ENCODE data around the gene PPP1R18.
"Not testable (repeated sequence)": the region's sequence is repeated elsewhere in the genome, so short reads cannot be mapped to it uniquely, and the experiment has no call there.

The PPP1R18 gene

DNA sequence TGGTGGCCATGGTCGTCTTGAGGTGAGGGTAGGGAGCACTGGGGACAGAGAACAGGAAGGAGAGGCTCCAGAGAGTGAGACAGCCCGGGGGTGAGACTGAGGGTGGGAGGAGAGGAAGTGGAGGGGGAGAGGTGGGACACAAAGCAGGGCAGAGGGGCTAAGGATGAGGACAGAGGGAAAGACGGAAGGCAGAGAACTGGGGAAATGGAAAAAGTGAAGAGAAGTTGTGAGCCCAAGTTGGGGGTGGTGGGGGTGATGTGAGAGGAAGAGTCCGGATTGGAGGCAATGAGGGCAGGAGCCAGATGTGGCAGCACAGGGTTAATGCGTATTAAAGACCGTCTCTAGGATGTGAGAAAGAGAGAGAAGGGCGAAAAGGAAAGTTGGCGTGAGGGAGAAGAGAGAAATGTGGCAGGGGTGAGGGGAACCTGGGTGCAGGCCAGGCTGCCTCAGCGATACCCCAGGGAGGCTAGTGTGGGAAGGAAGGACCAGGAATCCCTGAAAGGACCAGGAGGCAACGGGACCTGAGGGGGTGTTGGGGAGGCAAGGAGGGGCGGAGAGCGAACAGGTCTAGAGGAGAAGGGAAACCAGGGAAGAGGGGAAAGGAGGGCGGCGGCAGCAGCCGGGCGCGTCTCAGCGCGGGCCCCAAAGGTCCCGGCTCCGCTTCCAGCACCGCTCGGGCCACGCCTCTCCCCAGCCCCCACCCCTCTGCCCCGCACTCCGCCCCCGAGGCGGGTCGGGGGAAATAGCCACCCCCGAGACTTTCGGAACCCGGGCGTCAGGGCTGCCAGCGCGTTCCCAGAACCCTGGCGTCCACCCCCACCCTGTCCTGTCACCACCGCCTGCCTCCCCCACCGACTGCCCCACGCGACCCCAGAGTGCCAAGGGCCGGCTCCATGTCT, at the start of gene PPP1R18:
PPP1R18 (minus strand) TSS at position 637 of the 899 bp plus-strand sequence; CDS start at position 10, 627 bp downstream.
- peak; percentile 78 for DNase-seq

DNA sequence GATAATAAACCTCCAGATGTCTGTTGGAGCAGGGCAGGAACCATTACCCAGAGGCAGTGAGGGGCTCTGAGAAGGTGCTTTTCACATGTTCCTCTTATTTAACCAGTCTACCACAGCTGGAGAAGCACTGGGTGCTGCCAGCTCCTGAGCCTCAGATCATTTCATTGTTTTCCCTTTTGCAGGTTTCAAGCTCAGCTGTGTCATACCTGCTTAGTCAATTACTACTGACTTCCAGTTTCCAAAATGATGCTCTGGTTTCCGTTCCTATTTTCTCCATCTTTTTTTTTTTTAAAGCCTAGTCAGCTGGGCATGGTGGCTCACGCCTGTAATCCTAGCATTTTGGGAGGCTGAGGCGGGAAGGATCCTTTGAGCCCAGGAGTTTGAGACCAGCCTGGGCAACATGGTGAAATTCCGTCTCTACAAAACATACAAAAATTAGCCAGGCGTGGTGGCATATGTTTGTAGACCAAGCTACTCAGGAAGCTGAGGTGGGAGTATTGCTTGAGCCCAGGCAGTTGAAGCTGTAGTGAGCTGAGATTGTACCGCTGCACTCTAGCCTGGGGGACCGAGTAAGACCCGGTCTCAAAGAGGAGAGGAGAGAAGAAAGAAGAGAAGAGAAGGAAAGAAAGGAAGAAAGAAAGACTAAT, 49.3 kb upstream of the PPP1R18 start:
- peak; percentile 53 for DNase-seq

- DNase-seq, result no peak
Observed at GRCh38 chr6:30732237-30732943, 45.9 kb upstream of the PPP1R18 start.

DNA sequence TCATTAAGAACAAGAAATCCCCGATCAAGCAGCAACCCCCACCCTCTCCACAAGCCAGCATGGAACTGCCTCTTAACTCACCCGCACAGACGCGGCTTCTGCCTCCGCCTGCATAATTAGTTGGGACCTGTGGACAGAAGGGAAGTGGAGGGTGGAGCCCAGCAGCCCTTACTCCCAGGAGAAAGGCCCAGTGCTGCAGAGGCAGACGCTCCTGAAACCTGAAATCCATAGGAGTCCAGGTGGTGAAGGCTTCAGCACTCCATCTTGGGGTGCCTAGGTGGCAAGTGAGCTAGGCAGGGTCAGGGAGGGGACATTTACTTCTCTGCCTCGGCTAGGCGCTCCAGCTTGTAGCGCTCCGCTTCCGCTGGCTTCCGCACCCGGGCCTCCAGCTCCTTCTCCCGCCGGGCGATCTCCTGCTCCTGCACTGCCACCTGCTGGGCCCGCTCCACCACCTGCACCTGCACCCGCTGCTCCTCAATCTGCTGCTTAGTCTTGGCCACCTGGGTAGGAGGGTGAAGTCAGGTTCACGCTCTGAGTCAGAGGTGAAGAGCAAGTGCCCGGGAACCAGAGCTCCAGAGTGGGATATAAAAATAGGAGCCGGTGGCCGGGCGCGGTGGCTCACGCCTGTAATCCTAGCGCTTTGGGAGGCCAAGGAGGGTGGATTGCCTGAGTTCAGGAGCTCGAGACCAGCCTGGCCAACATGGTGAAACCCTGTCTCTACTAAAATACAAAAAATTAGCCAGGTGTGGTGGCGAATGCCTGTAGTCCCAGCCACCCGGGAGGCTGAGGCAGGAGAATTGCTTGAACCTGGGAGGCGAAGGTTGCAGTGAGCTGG, 44.4 kb upstream of the PPP1R18 start:
- peak; percentile 91 for DNase-seq

DNA sequence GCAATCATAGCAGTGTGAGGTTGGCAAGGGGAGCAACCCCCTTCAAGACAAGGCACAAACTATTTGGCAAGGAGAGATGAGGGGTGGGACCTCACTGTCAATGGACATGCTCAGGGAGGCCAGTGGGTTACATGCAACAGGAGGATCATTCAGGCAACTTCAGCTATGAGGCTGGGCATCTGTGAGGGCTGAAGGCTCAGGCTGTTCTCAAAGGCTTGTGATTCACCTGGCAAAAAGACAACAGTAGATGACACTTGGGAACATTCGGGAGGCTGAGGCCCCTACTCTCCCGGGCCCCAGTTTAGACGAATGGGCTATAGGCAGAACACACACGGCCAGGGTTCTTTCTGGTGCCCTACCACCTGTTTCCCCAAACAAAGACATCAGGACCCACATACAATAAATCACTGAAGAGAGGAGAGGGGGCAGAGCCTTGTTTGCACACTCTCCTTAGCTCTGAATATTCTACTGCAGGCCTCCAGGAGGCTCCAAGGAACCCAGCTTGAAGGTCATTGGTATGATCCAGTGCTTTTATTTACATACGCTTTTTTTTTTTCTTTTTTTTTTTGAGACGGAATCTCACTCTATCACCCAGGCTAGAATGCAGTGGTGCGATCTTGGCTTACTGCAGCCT, 41.6 kb upstream of the PPP1R18 start:
- DNase-seq, result no peak

GRCh38 chr6:30726506-30727413, 40.3 kb upstream of the PPP1R18 start:
- no peak for DNase-seq

- DNase-seq, result peak; percentile 35
Observed at GRCh38 chr6:30725713-30726505, 39.5 kb upstream of the PPP1R18 start.

DNA sequence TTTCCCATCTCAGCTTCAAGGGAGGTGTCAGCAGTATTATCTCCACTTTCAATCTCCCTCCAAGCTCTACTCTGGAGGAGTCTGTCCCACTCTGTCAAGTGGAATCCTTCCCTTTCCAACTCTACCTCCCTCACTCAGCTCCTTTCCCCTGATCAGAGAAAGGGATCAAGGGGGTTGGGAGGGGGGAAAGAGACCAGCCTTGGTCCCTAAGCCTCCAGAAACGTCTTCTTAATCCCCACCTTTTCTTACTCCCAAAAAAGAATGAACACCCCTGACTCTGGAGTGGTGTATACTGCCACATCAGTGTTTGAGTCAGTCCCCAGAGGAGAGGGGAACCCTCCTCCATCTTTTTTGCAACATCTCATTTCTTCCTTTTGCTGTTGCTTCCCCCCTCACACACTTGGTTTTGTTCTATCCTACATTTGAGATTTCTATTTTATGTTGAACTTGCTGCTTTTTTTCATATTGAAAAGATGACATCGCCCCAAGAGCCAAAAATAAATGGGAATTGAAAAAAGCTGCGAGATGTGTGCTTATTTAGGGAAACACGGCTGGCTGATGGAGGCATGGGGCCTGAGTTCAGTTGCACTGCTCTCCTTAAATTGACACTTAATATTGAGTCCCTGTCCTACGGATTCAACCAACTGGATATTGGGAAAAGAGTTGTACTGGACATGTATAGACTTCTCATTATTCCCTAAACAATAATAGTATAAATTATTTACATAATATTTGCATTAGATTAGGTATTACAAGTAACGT, 38.6 kb upstream of the PPP1R18 start:
- DNase-seq, result no peak

- not testable (repeated sequence) for DNase-seq
Observed at GRCh38 chr6:30723843-30724741, 37.6 kb upstream of the PPP1R18 start.

- DNase-seq, result not testable (repeated sequence)
Observed at GRCh38 chr6:30723159-30723842, 36.9 kb upstream of the PPP1R18 start.

GRCh38 chr6:30722280-30723112, 36.1 kb upstream of the PPP1R18 start:
- peak; percentile 85 for DNase-seq

GRCh38 chr6:30722025-30722279, 35.5 kb upstream of the PPP1R18 start:
- not testable (repeated sequence) for DNase-seq

DNA sequence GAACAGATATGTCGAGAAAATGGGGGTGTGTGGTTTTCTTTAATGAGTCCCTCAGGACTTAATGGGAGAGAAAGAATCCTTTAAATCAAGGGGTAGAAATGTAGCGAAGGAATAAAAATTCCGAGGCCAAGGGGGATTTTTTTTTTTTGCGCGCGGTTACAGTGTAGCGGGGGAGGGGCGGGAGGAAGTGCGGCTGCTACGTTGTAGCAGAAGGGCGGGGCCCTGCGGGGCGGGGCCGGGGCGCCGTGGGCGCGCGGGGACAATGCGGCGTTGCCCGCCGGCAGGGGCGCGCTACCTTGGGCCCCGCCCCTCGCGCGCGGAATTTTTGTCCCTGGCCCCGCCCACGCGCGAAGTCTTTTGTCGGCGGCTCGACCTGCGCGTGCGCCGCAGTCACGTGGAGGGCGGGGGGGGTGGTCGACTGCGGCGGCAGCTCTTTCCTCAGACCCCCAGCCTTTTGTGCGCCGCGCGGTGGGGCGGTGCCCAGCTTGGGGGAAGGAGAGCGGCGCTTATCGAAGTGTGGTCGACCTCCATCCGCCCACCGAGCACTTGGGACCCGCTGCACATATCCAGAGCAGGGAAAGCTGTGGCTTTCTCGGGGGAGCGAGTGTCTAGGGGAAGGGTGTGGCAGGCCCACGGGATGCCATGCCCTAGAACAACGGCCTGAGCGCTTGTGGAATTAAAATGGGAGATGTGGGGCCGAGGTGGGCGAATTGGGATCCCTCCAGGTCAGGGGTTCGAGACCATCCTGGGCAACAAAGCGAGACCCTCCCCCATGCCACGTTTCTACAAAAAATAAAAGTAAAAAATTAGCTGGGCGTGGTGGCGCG, 35.0 kb upstream of the PPP1R18 start:
- peak; percentile 93 for DNase-seq

DNA sequence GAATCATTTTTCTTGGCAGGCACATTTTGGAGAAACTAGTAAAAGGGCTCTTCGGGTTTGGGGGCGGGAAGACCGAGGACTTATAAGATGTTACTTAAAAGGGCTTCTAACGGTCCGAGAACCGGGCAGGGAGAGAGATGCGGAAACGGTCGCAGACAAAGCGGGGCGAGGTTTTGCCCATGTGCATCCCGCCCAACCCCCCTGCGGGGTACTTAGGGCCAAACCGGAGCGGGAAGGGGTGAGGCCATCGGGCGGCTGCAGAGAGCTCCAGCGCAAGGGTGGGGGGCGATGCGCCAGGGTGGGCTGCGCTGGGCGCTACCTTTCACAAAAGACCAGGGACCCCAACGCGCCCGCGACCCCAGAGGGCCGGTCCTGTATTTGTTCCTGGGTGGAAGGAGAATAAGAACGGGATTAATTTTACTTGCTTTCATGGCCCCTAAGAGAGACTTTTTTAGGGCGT, 34.3 kb upstream of the PPP1R18 start:
- peak; percentile 78 for DNase-seq

DNA sequence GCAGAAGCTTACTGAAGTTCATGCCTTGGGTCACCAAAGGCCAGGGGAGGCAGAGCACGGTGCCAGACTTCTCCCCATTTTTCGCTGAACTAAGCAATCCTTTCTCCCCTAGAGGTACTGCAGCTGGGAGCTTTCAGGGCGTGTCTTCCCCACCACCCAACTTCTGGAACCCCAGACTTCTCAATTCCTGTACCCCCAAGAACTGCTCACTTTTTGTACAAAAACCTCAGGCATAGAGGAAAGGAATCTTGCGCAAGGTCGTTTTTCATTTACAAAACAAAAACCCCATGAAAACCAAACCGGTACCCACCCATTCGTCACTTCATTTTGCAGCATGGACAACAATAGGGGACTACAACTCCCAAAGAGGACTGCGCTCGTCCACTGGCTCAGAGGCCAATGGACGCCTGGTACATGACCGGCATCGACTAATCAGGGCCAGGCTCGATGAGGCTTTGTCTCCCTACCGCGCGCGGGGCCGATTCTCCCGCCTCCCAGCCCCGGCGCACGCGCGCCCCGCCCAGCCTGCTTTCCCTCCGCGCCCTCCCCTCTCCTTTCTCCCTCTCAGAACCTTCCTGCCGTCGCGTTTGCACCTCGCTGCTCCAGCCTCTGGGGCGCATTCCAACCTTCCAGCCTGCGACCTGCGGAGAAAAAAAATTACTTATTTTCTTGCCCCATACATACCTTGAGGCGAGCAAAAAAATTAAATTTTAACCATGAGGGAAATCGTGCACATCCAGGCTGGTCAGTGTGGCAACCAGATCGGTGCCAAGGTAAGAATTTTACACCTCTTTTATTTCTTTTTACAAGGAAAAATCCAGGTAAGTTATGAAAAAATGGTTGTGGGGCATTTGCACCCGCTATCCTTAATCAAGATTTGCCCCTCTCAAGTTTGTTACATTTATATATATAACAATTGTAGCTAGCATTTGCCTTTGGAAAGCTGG, 33.6 kb upstream of the PPP1R18 start, which contains the start of gene TUBB:
TUBB (plus strand) TSS at position 562 of the 947 bp plus-strand sequence; CDS start at position 717, 155 bp downstream.
- DNase-seq, result peak; percentile 98
